HCT116 (cell line): ENCODE data around the gene MIER2. TPM values are rescaled to one million over a fixed set of nuclear protein-coding genes. Genes with fewer than 3 reads are reported as not detected.

Experiments used
- ATAC-seq: fragments of 200-7000 bp; cut with Tn5 transposase; 2 replicates; pipeline ENCODE4 v1.9.1; 2020; ENCODE audit warnings: mild to moderate bottlenecking, moderate library complexity
- BruUV-seq: library from RNA; stranded (reverse); fragments of 400-500 nt; replicated peaks from 2 replicates; lab custom pipeline; 2021; lab: Mats Ljungman, UMichigan
- CTCF ChIA-PET: fragments of 300-600 bp; sonication (Branson Sonifier 250); formaldehyde crosslinking; loops from one replicate; lab custom pipeline; 2021; ENCODE audit warnings: antibody characterized with exemption; lab: Charles Lee
- POLR2A ChIA-PET: fragments of 300-600, 350-600 bp; sonication (Branson Sonifier 250); formaldehyde crosslinking; loops from one replicate; lab custom pipeline; 2021; ENCODE audit warnings: antibody characterized with exemption; lab: Charles Lee
- RAD21 ChIA-PET, 2 experiments: fragments of 300-600 bp; sonication (Branson Sonifier 250); formaldehyde crosslinking; loops; one replicate each; lab custom pipeline; 2023; ENCODE audit warnings: low total read pairs in 2 of 2; ENCODE audit not compliant: uncharacterized antibody in 2 of 2, unreplicated experiment in 2 of 2, low non-redundant PET in 1 of 2; lab: Charles Lee
- DNase-seq: peaks from one replicate; pipeline ENCODE4 v3.0.0-alpha.2; 2010; ENCODE audit warnings: low read depth, low spot score
- H2AFZ ChIP-seq: fragments of 200-600 bp; shearing (Covaris generic), sonication (generic); 2 replicates; pipeline ENCODE4 v1.6.1; 2017; ENCODE audit warnings: low read depth, mixed run types, mixed read lengths, antibody characterized with exemption, low read length; ENCODE audit not compliant: poor library complexity, severe bottlenecking
- H3K27ac ChIP-seq: 2 replicates; pipeline ENCODE4 v1.5.1; 2012; ENCODE audit warnings: low read depth, low read length
- H3K27me3 ChIP-seq: fragments of 200-600 bp; sonication (generic); 2 replicates; pipeline ENCODE4 v1.6.1; 2016; ENCODE audit warnings: mixed run types, low read length, mixed read lengths; ENCODE audit not compliant: insufficient read depth
- H3K36me3 ChIP-seq, 2 experiments: fragments of 200-500 bp in 1 of 2; fragments of 200-600 bp in 1 of 2; sonication (Bioruptor generic) in 1 of 2; sonication (generic) in 1 of 2; 2 replicates each; pipeline versions ENCODE4 v1.5.1 to v1.6.1; 2014 to 2016; ENCODE audit warnings: low read length in 2 of 2, inconsistent platforms in 1 of 2, mixed read lengths in 1 of 2, mixed run types in 1 of 2; ENCODE audit not compliant: insufficient read depth in 2 of 2, control insufficient read depth in 1 of 2
- H3K4me1 ChIP-seq, 2 experiments: fragments of 200-600 bp in 1 of 2; sonication (generic) in 1 of 2; 2 replicates each; pipeline versions ENCODE4 v1.5.1 to v1.6.1; 2012 to 2017; ENCODE audit warnings: low read length in 2 of 2, inconsistent platforms in 1 of 2, mild to moderate bottlenecking in 1 of 2, mixed read lengths in 1 of 2, mixed run types in 1 of 2, moderate library complexity in 1 of 2; ENCODE audit not compliant: insufficient read depth in 2 of 2, control insufficient read depth in 1 of 2
- H3K4me2 ChIP-seq: fragments of 200-600 bp; sonication (generic); 2 replicates; pipeline ENCODE4 v1.6.1; 2017; ENCODE audit warnings: mixed run types, low read length, mixed read lengths
- H3K4me3 ChIP-seq, 2 experiments: fragments of 200-600 bp in 1 of 2; sonication (generic) in 1 of 2; replicated peaks in 1 of 2; 2 replicates each; pipeline ENCODE4 v1.5.1; 2011 to 2016; ENCODE audit warnings: low read length in 2 of 2, control low read depth in 1 of 2, low read depth in 1 of 2, mild to moderate bottlenecking in 1 of 2, mixed read lengths in 1 of 2, mixed run types in 1 of 2
- H3K79me2 ChIP-seq: fragments of 200-600 bp; sonication (generic); 2 replicates; pipeline ENCODE4 v1.6.1; 2017; ENCODE audit warnings: mild to moderate bottlenecking, mixed run types, low read length, moderate library complexity, mixed read lengths; ENCODE audit not compliant: insufficient read depth
- H3K9ac ChIP-seq: fragments of 200-600 bp; sonication (generic); 2 replicates; pipeline ENCODE4 v1.6.1; 2016; ENCODE audit warnings: low read length, mixed read lengths
- H3K9me2 ChIP-seq: fragments of 200-600 bp; sonication (generic), shearing (Covaris generic); 2 replicates; pipeline ENCODE4 v1.6.1; 2017; ENCODE audit warnings: mixed run types, mild to moderate bottlenecking, moderate library complexity; ENCODE audit not compliant: insufficient read depth
- H3K9me3 ChIP-seq, 2 experiments: fragments of 200-500 bp in 1 of 2; fragments of 200-600 bp in 1 of 2; sonication (Bioruptor generic) in 1 of 2; sonication (generic) in 1 of 2; 2 replicates each; pipeline ENCODE4 v1.6.1; 2014 to 2017; ENCODE audit warnings: low read length in 2 of 2, mixed read lengths in 2 of 2, inconsistent platforms in 1 of 2, low read depth in 1 of 2, mild to moderate bottlenecking in 1 of 2, mixed run types in 1 of 2, moderate library complexity in 1 of 2; ENCODE audit not compliant: control insufficient read depth in 1 of 2, insufficient read depth in 1 of 2
- H4K20me1 ChIP-seq: fragments of 200-600 bp; sonication (generic), shearing (Covaris generic); 2 replicates; pipeline ENCODE4 v1.6.1; 2017; ENCODE audit warnings: mixed run types, mild to moderate bottlenecking, moderate library complexity; ENCODE audit not compliant: insufficient read depth
- CBX3 ChIP-seq: IDR thresholded peaks from 2 replicates; pipeline ENCODE4 v1.6.1; 2012; ENCODE audit warnings: low read depth
- CEBPB ChIP-seq: IDR thresholded peaks from 2 replicates; pipeline ENCODE4 v1.6.1; 2012; ENCODE audit warnings: low read depth
- EGR1 ChIP-seq: IDR thresholded peaks from 2 replicates; pipeline ENCODE4 v1.6.1; 2012; ENCODE audit warnings: low read depth
- ELF1 ChIP-seq: IDR thresholded peaks from 2 replicates; pipeline ENCODE4 v1.6.1; 2012; ENCODE audit warnings: low read depth, borderline replicate concordance
- EZH2 ChIP-seq: fragments of 200-600 bp; sonication (generic); IDR thresholded peaks from 2 replicates; pipeline ENCODE4 v1.6.1; 2017; ENCODE audit warnings: antibody characterized with exemption, mixed run types
- EZH2phosphoT487 ChIP-seq: fragments of 200-600 bp; IDR thresholded peaks from 2 replicates; pipeline ENCODE4 v1.6.1; 2018; ENCODE audit warnings: antibody characterized with exemption, borderline replicate concordance
- POLR2AphosphoS5 ChIP-seq: IDR thresholded peaks from 2 replicates; pipeline ENCODE4 v1.6.1; 2011; ENCODE audit warnings: mild to moderate bottlenecking, low read depth, low read length, moderate library complexity
- REST ChIP-seq: IDR thresholded peaks from 2 replicates; pipeline ENCODE4 v1.6.1; 2012; ENCODE audit warnings: low read depth
- SIN3A ChIP-seq: IDR thresholded peaks from 2 replicates; pipeline ENCODE4 v1.6.1; 2012; ENCODE audit warnings: low read depth
- SP1 ChIP-seq: IDR thresholded peaks from 2 replicates; pipeline ENCODE4 v1.6.1; 2012; ENCODE audit warnings: low read depth
- TCF7L2 ChIP-seq: IDR thresholded peaks from 2 replicates; pipeline ENCODE4 v1.7.0; 2011; ENCODE audit warnings: borderline replicate concordance, inconsistent platforms; ENCODE audit not compliant: insufficient read depth, insufficient read length; ENCODE audit errors: extremely low read depth
- YY1 ChIP-seq: IDR thresholded peaks from 2 replicates; pipeline ENCODE4 v1.6.1; 2011; ENCODE audit warnings: low read length, low read depth, moderate library complexity, mild to moderate bottlenecking; ENCODE audit not compliant: insufficient replicate concordance; ENCODE audit errors: extremely low read depth
- ZBTB33 ChIP-seq: IDR thresholded peaks from 2 replicates; pipeline ENCODE4 v1.6.1; 2011; ENCODE audit warnings: mild to moderate bottlenecking, low read length, moderate library complexity; ENCODE audit not compliant: insufficient replicate concordance; ENCODE audit errors: extremely low read depth
- ZFX ChIP-seq: fragments of 450-650 bp; IDR thresholded peaks from 2 replicates; pipeline ENCODE4 v1.6.1; 2017
- ZNF274 ChIP-seq: fragments of 200-500 bp; sonication (Bioruptor generic); IDR thresholded peaks from 2 replicates; pipeline ENCODE4 v1.6.1; 2014; ENCODE audit warnings: mild to moderate bottlenecking, low read depth, low read length, inconsistent platforms
- intact Hi-C: fragments of 100-400 bp; cut with micrococcal nuclease; formaldehyde crosslinking; loops from 2 replicates; pipeline ENCODE4 v1.10.0; 2022
- total RNA-seq: library from RNA; stranded (reverse); gene quantifications from one replicate; pipeline ENCODE4 v1.2.1, GENCODE V29; 2021; ENCODE audit not compliant: unreplicated experiment
- TF ChIP-seq, protein P1 (sequence below): IDR thresholded peaks from 2 replicates; pipeline ENCODE4 v1.6.1; 2012

The MIER2 gene
- total RNA-seq, 1 experiment from 2014 or later = 41.5 TPM

GRCh38 chr19:364496-365287, 20.1 kb upstream of the MIER2 start:
- no peaks in the 10 kb centered on the region for H3K79me2 ChIP-seq
- no peaks in the 10 kb centered on the region for H4K20me1 ChIP-seq
- no peaks in the 10 kb centered on the region for H3K27me3 ChIP-seq
- H3K9me2 ChIP-seq = no peaks in the 10 kb centered on the region
- DNase-seq (no peak), ATAC-seq (no peak)
- no peaks in the 10 kb centered on the region for H3K4me1 ChIP-seq
- RAD21 ChIA-PET = no interaction called here
- TF ChIP-seq ZBTB33 (no peak), REST (no peak), POLR2AphosphoS5 (no peak), ZNF274 (no peak), ZFX (no peak), EGR1 (no peak), CEBPB (no peak), CBX3 (no peak), SP1 (no peak), SIN3A (no peak), TCF7L2 (no peak), EZH2 (no peak), ELF1 (no peak), EZH2phosphoT487 (no peak), YY1 (no peak)
- TF ChIP-seq, protein P1, sequence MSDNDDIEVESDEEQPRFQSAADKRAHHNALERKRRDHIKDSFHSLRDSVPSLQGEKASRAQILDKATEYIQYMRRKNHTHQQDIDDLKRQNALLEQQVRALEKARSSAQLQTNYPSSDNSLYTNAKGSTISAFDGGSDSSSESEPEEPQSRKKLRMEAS = no peak
- TF ChIP-seq, all 23 proteins: peak for 0
- no TSS peak for BruUV-seq
- Histone ChIP-seq H2AFZ (no peak overlapping the region), H3K9me3 (no peaks in the 10 kb centered on the region), H3K36me3 (no peaks in the 10 kb centered on the region), H3K27ac (no peak overlapping the region), H3K9ac (no peak overlapping the region), H3K4me2 (no peak overlapping the region), H3K4me3 (no peak overlapping the region)
- intact Hi-C loops = no loop called here
- ChIA-PET CTCF (no interaction called here), POLR2A (no interaction called here)
